ENCODE data around the gene AP4M1. TPM values are rescaled to one million over a fixed set of nuclear protein-coding genes. Genes with fewer than 3 reads are reported as not detected.

The AP4M1 gene
- total and polyA plus RNA-seq, 2 experiments from 2014 or later = 16.2 to 18.7 TPM

GRCh38 chr7:100109521-100110163 is 8.2 kb downstream of the AP4M1 start:
- Histone ChIP-seq H3K4me3 (no peak overlapping the region), H3K4me1 (ENCODE audit: insufficient read depth) (no peaks in the 10 kb centered on the region), H3K4me2 (ENCODE audit: unreplicated experiment) (no peak overlapping the region), H3K9ac (no peak overlapping the region), H3K79me2 (ENCODE audit: insufficient read depth) (no peaks in the 10 kb centered on the region), H4K20me1 (ENCODE audit: insufficient read depth) (no peaks in the 10 kb centered on the region), H3F3A (ENCODE audit: insufficient read depth) (no peaks in the 10 kb centered on the region), H2AFZ (no peak overlapping the region), H3K36me3 (ENCODE audit: low read depth) (0 out of 2 replicates have a peak, but pooled peaks cover 4% of the 10 kb centered on the region), H3K9me2 (ENCODE audit: insufficient read depth) (no peaks in the 10 kb centered on the region), H3K27ac (no peak overlapping the region), H3K9me3 (ENCODE audit: low read depth) (no peaks in the 10 kb centered on the region), H3K27me3 (replicated peaks; ENCODE audit: insufficient read depth) (no peaks in the 10 kb centered on the region)
- TF ChIP-seq EZH2phosphoT487 (IDR thresholded peaks at IDR 0.05; ENCODE audit: insufficient read depth, low read depth) (no peak), EZH2 (IDR thresholded peaks at IDR 0.05; ENCODE audit: insufficient read depth, poor library complexity, severe bottlenecking) (no peak)
- WGBS, 2 experiments (ENCODE audit: low coverage in 1 of 2, low lambda C conversion rate in 2 of 2, missing lambda C conversion rate in 2 of 2) = 80 to 81% methylated on average over 12 of the region's 12 CpGs
- in situ Hi-C loops (cut with MboI) = no loop called here
- no peak for DNase-seq

- no peak overlapping the region for H3K4me3 ChIP-seq
- H3F3A ChIP-seq (ENCODE audit: insufficient read depth) = no peaks in the 10 kb centered on the region
- no peak for DNase-seq
- no peaks in the 10 kb centered on the region for H3K79me2 ChIP-seq (ENCODE audit: insufficient read depth)
- in situ Hi-C loops (cut with MboI) = no loop called here
- WGBS, 2 experiments (ENCODE audit: low coverage in 1 of 2, low lambda C conversion rate in 2 of 2, missing lambda C conversion rate in 2 of 2) = 87 to 92% methylated on average over 7 of the region's 7 CpGs
- H3K9me3 ChIP-seq (ENCODE audit: low read depth) = no peaks in the 10 kb centered on the region
- H3K36me3 ChIP-seq (ENCODE audit: low read depth) = 0 out of 2 replicates have a peak, but pooled peaks cover 4% of the 10 kb centered on the region
- H3K9ac ChIP-seq = no peak overlapping the region
- no peaks in the 10 kb centered on the region for H4K20me1 ChIP-seq (ENCODE audit: insufficient read depth)
- H2AFZ ChIP-seq = no peak overlapping the region
- H3K27me3 ChIP-seq (replicated peaks; ENCODE audit: insufficient read depth) = no peaks in the 10 kb centered on the region
- TF ChIP-seq EZH2phosphoT487 (IDR thresholded peaks at IDR 0.05; ENCODE audit: insufficient read depth, low read depth) (no peak), EZH2 (IDR thresholded peaks at IDR 0.05; ENCODE audit: insufficient read depth, poor library complexity, severe bottlenecking) (no peak)
- no peak overlapping the region for H3K27ac ChIP-seq
- H3K4me2 ChIP-seq (ENCODE audit: unreplicated experiment) = no peak overlapping the region
- no peaks in the 10 kb centered on the region for H3K4me1 ChIP-seq (ENCODE audit: insufficient read depth)
- H3K9me2 ChIP-seq (ENCODE audit: insufficient read depth) = no peaks in the 10 kb centered on the region
Observed at GRCh38 chr7:100111156-100111555, 9.7 kb downstream of the AP4M1 start.

- H3K9me3 ChIP-seq (ENCODE audit: low read depth) = no peaks in the 10 kb centered on the region
- DNase-seq = no peak
- TF ChIP-seq EZH2 (IDR thresholded peaks at IDR 0.05; ENCODE audit: insufficient read depth, poor library complexity, severe bottlenecking) (no peak), EZH2phosphoT487 (IDR thresholded peaks at IDR 0.05; ENCODE audit: insufficient read depth, low read depth) (no peak)
- no peak overlapping the region for H3K4me2 ChIP-seq (ENCODE audit: unreplicated experiment)
- H3F3A ChIP-seq (ENCODE audit: insufficient read depth) = no peaks in the 10 kb centered on the region
- no peak overlapping the region for H3K9ac ChIP-seq
- in situ Hi-C loops (cut with MboI) = no loop called here
- H3K79me2 ChIP-seq (ENCODE audit: insufficient read depth) = 0 out of 2 replicates have a peak, but pooled peaks cover 3% of the 10 kb centered on the region
- H2AFZ ChIP-seq = no peak overlapping the region
- 0 out of 2 replicates have a peak, but pooled peaks cover 4% of the 10 kb centered on the region for H3K36me3 ChIP-seq (ENCODE audit: low read depth)
- no peak overlapping the region for H3K4me3 ChIP-seq
- H3K4me1 ChIP-seq (ENCODE audit: insufficient read depth) = no peaks in the 10 kb centered on the region
- H3K27me3 ChIP-seq (replicated peaks; ENCODE audit: insufficient read depth) = no peaks in the 10 kb centered on the region
- no peak overlapping the region for H3K27ac ChIP-seq
- H3K9me2 ChIP-seq (ENCODE audit: insufficient read depth) = no peaks in the 10 kb centered on the region
- WGBS, 2 experiments (ENCODE audit: low coverage in 1 of 2, low lambda C conversion rate in 2 of 2, missing lambda C conversion rate in 2 of 2) = 91 to 93% methylated on average over 12 to 13 of the region's 13 CpGs
- no peaks in the 10 kb centered on the region for H4K20me1 ChIP-seq (ENCODE audit: insufficient read depth)
Observed at GRCh38 chr7:100111914-100112313, 10.5 kb downstream of the AP4M1 start.

- TF ChIP-seq EZH2phosphoT487 (IDR thresholded peaks at IDR 0.05; ENCODE audit: insufficient read depth, low read depth) = no peak
- TF ChIP-seq EZH2 (IDR thresholded peaks at IDR 0.05; ENCODE audit: insufficient read depth, poor library complexity, severe bottlenecking) = no peak
- H3K9me3 ChIP-seq (ENCODE audit: low read depth) = no peaks in the 10 kb centered on the region
- H3K4me3 ChIP-seq = no peak overlapping the region
- H3K4me1 ChIP-seq (ENCODE audit: insufficient read depth) = 0 out of 2 replicates have a peak, but pooled peaks cover 6% of the 10 kb centered on the region
- no peaks in the 10 kb centered on the region for H4K20me1 ChIP-seq (ENCODE audit: insufficient read depth)
- H3K36me3 ChIP-seq (ENCODE audit: low read depth) = no peaks in the 10 kb centered on the region
- H3K9me2 ChIP-seq (ENCODE audit: insufficient read depth) = no peaks in the 10 kb centered on the region
- in situ Hi-C loops (cut with MboI) = no loop called here
- DNase-seq = no peak
- WGBS, 2 experiments (ENCODE audit: low coverage in 1 of 2, low lambda C conversion rate in 2 of 2, missing lambda C conversion rate in 2 of 2) = 83 to 88% methylated on average over 7 of the region's 7 CpGs
- no peak overlapping the region for H3K27ac ChIP-seq
- no peak overlapping the region for H3K4me2 ChIP-seq (ENCODE audit: unreplicated experiment)
- no peaks in the 10 kb centered on the region for H3F3A ChIP-seq (ENCODE audit: insufficient read depth)
- no peaks in the 10 kb centered on the region for H3K27me3 ChIP-seq (replicated peaks; ENCODE audit: insufficient read depth)
- no peak overlapping the region for H2AFZ ChIP-seq
- H3K79me2 ChIP-seq (ENCODE audit: insufficient read depth) = peaks cover 17% of the 10 kb centered on the region
- no peak overlapping the region for H3K9ac ChIP-seq
Observed at GRCh38 chr7:100115026-100115425, 13.6 kb downstream of the AP4M1 start.
